AG10803 (cell line): ENCODE measurements around the gene BOD1.

Experiments
- DNase-seq: peaks from one replicate; pipeline ENCODE4 v3.0.0; 2010; ENCODE audit warnings: low read depth
- H3K4me3 ChIP-seq: 2 replicates; pipeline ENCODE4 v1.5.1; 2011; ENCODE audit warnings: mild to moderate bottlenecking, low read length, control low read depth
- TF ChIP-seq, protein P1 (sequence below): conservative IDR thresholded peaks from 2 replicates; pipeline ENCODE4 v1.5.1; 2011; ENCODE audit warnings: mild to moderate bottlenecking, low read length, control low read depth, inconsistent platforms

The BOD1 gene

GRCh38 chr5:173630724-173631365 lies 14.4 kb upstream of the BOD1 start:
- no peak for DNase-seq
- TF ChIP-seq, protein P1, sequence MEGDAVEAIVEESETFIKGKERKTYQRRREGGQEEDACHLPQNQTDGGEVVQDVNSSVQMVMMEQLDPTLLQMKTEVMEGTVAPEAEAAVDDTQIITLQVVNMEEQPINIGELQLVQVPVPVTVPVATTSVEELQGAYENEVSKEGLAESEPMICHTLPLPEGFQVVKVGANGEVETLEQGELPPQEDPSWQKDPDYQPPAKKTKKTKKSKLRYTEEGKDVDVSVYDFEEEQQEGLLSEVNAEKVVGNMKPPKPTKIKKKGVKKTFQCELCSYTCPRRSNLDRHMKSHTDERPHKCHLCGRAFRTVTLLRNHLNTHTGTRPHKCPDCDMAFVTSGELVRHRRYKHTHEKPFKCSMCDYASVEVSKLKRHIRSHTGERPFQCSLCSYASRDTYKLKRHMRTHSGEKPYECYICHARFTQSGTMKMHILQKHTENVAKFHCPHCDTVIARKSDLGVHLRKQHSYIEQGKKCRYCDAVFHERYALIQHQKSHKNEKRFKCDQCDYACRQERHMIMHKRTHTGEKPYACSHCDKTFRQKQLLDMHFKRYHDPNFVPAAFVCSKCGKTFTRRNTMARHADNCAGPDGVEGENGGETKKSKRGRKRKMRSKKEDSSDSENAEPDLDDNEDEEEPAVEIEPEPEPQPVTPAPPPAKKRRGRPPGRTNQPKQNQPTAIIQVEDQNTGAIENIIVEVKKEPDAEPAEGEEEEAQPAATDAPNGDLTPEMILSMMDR: no peak
- H3K4me3 ChIP-seq: no peak overlapping the region

DNA sequence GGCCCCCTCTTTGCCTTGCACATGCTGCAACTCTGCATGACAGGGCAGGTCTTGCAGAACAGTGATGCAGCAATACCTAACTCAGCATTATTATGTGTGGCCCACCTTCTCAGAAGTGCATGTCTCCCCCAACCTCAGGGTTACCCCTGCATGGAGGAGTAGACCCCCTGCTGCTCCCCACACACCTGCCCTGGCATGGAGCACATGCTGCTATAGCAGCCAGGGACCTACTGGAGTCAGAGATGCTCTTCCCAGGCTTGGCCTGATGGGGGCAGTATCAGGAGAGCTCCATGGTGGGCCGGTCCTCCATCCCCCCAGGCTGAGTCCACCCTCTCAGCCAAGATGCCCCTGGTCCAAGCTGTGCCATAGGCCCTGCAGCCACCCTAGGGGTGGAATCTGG lies 13.2 kb upstream of the BOD1 start:
- no peak for DNase-seq
- no peak overlapping the region for H3K4me3 ChIP-seq
- TF ChIP-seq, protein P1: peak; percentile 15

- DNase-seq: no peak
- H3K4me3 ChIP-seq: no peak overlapping the region
- TF ChIP-seq, protein P1: no peak
These were observed 12.1 kb upstream of the BOD1 start for GRCh38 chr5:173628501-173628900.

GRCh38 chr5:173627860-173628392 lies 11.5 kb upstream of the BOD1 start:
- no peak overlapping the region for H3K4me3 ChIP-seq
- no peak for DNase-seq
- TF ChIP-seq, protein P1: no peak

- H3K4me3 ChIP-seq: no peak overlapping the region
- DNase-seq: no peak
- TF ChIP-seq, protein P1: no peak
These were observed 10.8 kb upstream of the BOD1 start for GRCh38 chr5:173627271-173627670.

GRCh38 chr5:173626505-173626820 lies 10.0 kb upstream of the BOD1 start:
- no peak overlapping the region for H3K4me3 ChIP-seq
- no peak for DNase-seq
- TF ChIP-seq, protein P1: no peak

GRCh38 chr5:173625673-173626504 lies 9.4 kb upstream of the BOD1 start:
- no peak overlapping the region for H3K4me3 ChIP-seq
- TF ChIP-seq, protein P1: 0 out of 2 replicates have a peak, but pooled peaks have one; percentile 11
- DNase-seq: no peak
